Fibroblast of lung (primary cell): ENCODE data around the gene PDZRN4. TPM values are rescaled to one million over a fixed set of nuclear protein-coding genes. Genes with fewer than 3 reads are reported as not detected.
A peak's percentile ranks its signal among the peaks of the same experiment; 100 is the strongest.

ENCODE experiments used
- DNase-seq, 2 donors: peaks; one replicate each; pipeline versions ENCODE4 v3.0.0 to v3.0.0-alpha.2; 2010; ENCODE audit warnings: low read depth in 2 of 2
- H2AFZ ChIP-seq: 2 replicates; pipeline ENCODE4 v1.5.1; 2012; ENCODE audit warnings: low read length, control low read depth, inconsistent platforms
- H3K27ac ChIP-seq: 2 replicates; pipeline ENCODE4 v1.5.1; 2011; ENCODE audit warnings: low read length, control low read depth; ENCODE audit not compliant: insufficient read depth
- H3K27me3 ChIP-seq: 2 replicates; pipeline ENCODE4 v1.5.1; 2011; ENCODE audit warnings: mild to moderate bottlenecking, low read length; ENCODE audit not compliant: control insufficient read depth, insufficient read depth
- H3K36me3 ChIP-seq: 2 replicates; pipeline ENCODE4 v1.5.1; 2011; ENCODE audit warnings: low read length; ENCODE audit not compliant: control insufficient read depth, insufficient read depth
- H3K4me1 ChIP-seq: 2 replicates; pipeline ENCODE4 v1.5.1; 2011; ENCODE audit warnings: low read length; ENCODE audit not compliant: control insufficient read depth, insufficient read depth; ENCODE audit errors: extremely low read depth
- H3K4me2 ChIP-seq: 2 replicates; pipeline ENCODE4 v1.5.1; 2011; ENCODE audit warnings: low read length, control low read depth; ENCODE audit not compliant: insufficient read depth; ENCODE audit errors: extremely low read depth
- H3K4me3 ChIP-seq, 4 experiments: fragments of 200-600 bp in 1 of 4; sonication (generic) in 1 of 4; replicated peaks in 1 of 4; 2 replicates each; pipeline ENCODE4 v1.5.1; 2011 to 2016; ENCODE audit warnings: low read length in 4 of 4, low read depth in 3 of 4, mild to moderate bottlenecking in 3 of 4, control low read depth in 2 of 4, inconsistent platforms in 1 of 4, mixed read lengths in 1 of 4; ENCODE audit not compliant: insufficient read depth in 1 of 4; ENCODE audit errors: control extremely low read depth in 1 of 4
- H3K79me2 ChIP-seq: 2 replicates; pipeline ENCODE4 v1.5.1; 2012; ENCODE audit warnings: mild to moderate bottlenecking, low read length, inconsistent platforms; ENCODE audit not compliant: control insufficient read depth, insufficient read depth
- H3K9ac ChIP-seq: 2 replicates; pipeline ENCODE4 v1.5.1; 2011; ENCODE audit warnings: mild to moderate bottlenecking, low read length, control low read depth; ENCODE audit not compliant: insufficient read depth
- H3K9me3 ChIP-seq: 2 replicates; pipeline ENCODE4 v1.5.1; 2012; ENCODE audit warnings: low read depth, low read length; ENCODE audit not compliant: control insufficient read depth, insufficient read depth
- H4K20me1 ChIP-seq: 2 replicates; pipeline ENCODE4 v1.5.1; 2011; ENCODE audit warnings: low read length; ENCODE audit not compliant: control insufficient read depth, insufficient read depth; ENCODE audit errors: extremely low read depth
- EZH2 ChIP-seq: IDR thresholded peaks from 2 replicates; pipeline ENCODE4 v1.5.1; 2012; ENCODE audit warnings: low read length, control low read depth, mild to moderate bottlenecking; ENCODE audit errors: missing control alignments
- polyA plus RNA-seq, 2 donors: library from polyadenylated mRNA; depleted of rRNA in 1 of 2; stranded (reverse) in 1 of 2; unstranded in 1 of 2; fragments of >200 nt; gene quantifications; 2 replicates each; pipeline ENCODE4 v1.2.1, GENCODE V29; 2011 to 2012; ENCODE audit warnings: missing spikeins in 1 of 2
- total RNA-seq: library from RNA; depleted of rRNA; stranded (reverse); fragments of >200 nt; gene quantifications from 2 replicates; pipeline ENCODE4 v1.2.1, GENCODE V29; 2014
- TF ChIP-seq, protein P1 (sequence below), 2 donors: IDR thresholded peaks in 1 of 2; conservative IDR thresholded peaks in 1 of 2; 1 replicate in 1 of 2; 2 replicates in 1 of 2; pipeline ENCODE4 v1.5.1; 2011 to 2012; ENCODE audit warnings: low read length in 2 of 2, control low read depth in 1 of 2, inconsistent platforms in 1 of 2, low read depth in 1 of 2, mild to moderate bottlenecking in 1 of 2

The PDZRN4 gene
- total and polyA plus RNA-seq, 2 donors (not counting 1 experiment from before 2014, with no cell fraction given): not detected

GRCh38 chr12:41530441-41530840 is 342.3 kb downstream of the PDZRN4 start:
- no peaks in the 10 kb centered on the region for H4K20me1 ChIP-seq
- H3K4me1 ChIP-seq: no peaks in the 10 kb centered on the region
- TF ChIP-seq, protein P1, sequence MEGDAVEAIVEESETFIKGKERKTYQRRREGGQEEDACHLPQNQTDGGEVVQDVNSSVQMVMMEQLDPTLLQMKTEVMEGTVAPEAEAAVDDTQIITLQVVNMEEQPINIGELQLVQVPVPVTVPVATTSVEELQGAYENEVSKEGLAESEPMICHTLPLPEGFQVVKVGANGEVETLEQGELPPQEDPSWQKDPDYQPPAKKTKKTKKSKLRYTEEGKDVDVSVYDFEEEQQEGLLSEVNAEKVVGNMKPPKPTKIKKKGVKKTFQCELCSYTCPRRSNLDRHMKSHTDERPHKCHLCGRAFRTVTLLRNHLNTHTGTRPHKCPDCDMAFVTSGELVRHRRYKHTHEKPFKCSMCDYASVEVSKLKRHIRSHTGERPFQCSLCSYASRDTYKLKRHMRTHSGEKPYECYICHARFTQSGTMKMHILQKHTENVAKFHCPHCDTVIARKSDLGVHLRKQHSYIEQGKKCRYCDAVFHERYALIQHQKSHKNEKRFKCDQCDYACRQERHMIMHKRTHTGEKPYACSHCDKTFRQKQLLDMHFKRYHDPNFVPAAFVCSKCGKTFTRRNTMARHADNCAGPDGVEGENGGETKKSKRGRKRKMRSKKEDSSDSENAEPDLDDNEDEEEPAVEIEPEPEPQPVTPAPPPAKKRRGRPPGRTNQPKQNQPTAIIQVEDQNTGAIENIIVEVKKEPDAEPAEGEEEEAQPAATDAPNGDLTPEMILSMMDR (conservative IDR thresholded peaks at IDR 0.05 in 1 of 2, IDR thresholded peaks at IDR 0.05 in 1 of 2; ENCODE audit: low read depth in 1 of 2, low read length in 2 of 2): no peak
- no peak for TF ChIP-seq EZH2
- no peak for DNase-seq
- no peak overlapping the region for H3K4me3 ChIP-seq
- no peaks in the 10 kb centered on the region for H3K27me3 ChIP-seq
- H2AFZ ChIP-seq: no peak overlapping the region
- no peak overlapping the region for H3K27ac ChIP-seq
- no peak overlapping the region for H3K4me2 ChIP-seq
- no peaks in the 10 kb centered on the region for H3K36me3 ChIP-seq
- no peaks in the 10 kb centered on the region for H3K9me3 ChIP-seq
- no peak overlapping the region for H3K9ac ChIP-seq
- no peaks in the 10 kb centered on the region for H3K79me2 ChIP-seq

- no peak overlapping the region for H3K4me2 ChIP-seq
- no peaks in the 10 kb centered on the region for H4K20me1 ChIP-seq
- no peak overlapping the region for H3K4me3 ChIP-seq
- no peak overlapping the region for H3K9ac ChIP-seq
- H3K79me2 ChIP-seq: no peaks in the 10 kb centered on the region
- TF ChIP-seq, protein P1 (conservative IDR thresholded peaks at IDR 0.05 in 1 of 2, IDR thresholded peaks at IDR 0.05 in 1 of 2; ENCODE audit: low read depth in 1 of 2, low read length in 2 of 2): no peak
- TF ChIP-seq EZH2: no peak
- H2AFZ ChIP-seq: peak overlapping the region; percentile 74
- H3K36me3 ChIP-seq: no peaks in the 10 kb centered on the region
- H3K4me1 ChIP-seq: no peaks in the 10 kb centered on the region
- no peaks in the 10 kb centered on the region for H3K27me3 ChIP-seq
- H3K27ac ChIP-seq: no peak overlapping the region
- DNase-seq: peak in 1 of 2 donors; percentile 32
- no peaks in the 10 kb centered on the region for H3K9me3 ChIP-seq
Observed at GRCh38 chr12:41531147-41531829, 343.2 kb downstream of the PDZRN4 start.

DNA sequence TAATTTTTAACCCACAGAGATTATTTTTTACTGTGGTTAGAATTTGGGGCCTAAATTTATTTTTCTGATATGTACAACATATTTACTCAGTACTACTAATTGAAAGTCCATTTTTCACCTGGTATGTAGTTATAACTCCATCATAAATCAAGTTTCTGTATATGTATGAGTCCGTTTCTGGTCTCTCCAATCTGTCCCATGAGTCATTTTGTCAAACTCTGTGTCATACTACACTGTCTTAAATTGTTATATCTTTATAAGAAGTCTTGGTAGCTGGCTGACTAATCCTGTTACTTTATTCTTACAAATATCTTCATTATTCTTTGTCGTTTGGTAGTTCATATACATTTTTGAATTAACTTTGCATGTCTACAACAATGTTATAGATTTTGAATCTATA is 344.0 kb downstream of the PDZRN4 start:
- Histone ChIP-seq H4K20me1 (no peaks in the 10 kb centered on the region), H2AFZ (no peak overlapping the region), H3K9ac (no peak overlapping the region), H3K4me3 (no peak overlapping the region), H3K79me2 (no peaks in the 10 kb centered on the region), H3K4me1 (no peaks in the 10 kb centered on the region), H3K27me3 (no peaks in the 10 kb centered on the region), H3K36me3 (no peaks in the 10 kb centered on the region), H3K9me3 (no peaks in the 10 kb centered on the region), H3K4me2 (no peak overlapping the region), H3K27ac (no peak overlapping the region)
- DNase-seq: peak in 1 of 2 donors; percentile 21
- no peak for TF ChIP-seq EZH2
- TF ChIP-seq, protein P1 (conservative IDR thresholded peaks at IDR 0.05 in 1 of 2, IDR thresholded peaks at IDR 0.05 in 1 of 2; ENCODE audit: low read depth in 1 of 2, low read length in 2 of 2): no peak
